Ovary (tissue), 9 donors: ENCODE results near the gene PSMB8. TPM values are rescaled to one million over a fixed set of nuclear protein-coding genes. Genes with fewer than 3 reads are reported as not detected.
"Not testable (repeated sequence)": the region's sequence is repeated elsewhere in the genome, so short reads cannot be mapped to it uniquely, and the experiment has no call there.

Source experiments
- DNase-seq, 5 donors: peaks; one replicate each; pipeline ENCODE4 v3.0.0-alpha.2; 2019 to 2020
- H3K27ac ChIP-seq, 2 donors: fragments of 200-600 bp; one replicate each; pipeline versions ENCODE4 v1.5.1 to v1.8.0; 2019 to 2022
- H3K27me3 ChIP-seq: fragments of 200-600 bp; one replicate; pipeline ENCODE4 v1.8.0; 2022
- H3K36me3 ChIP-seq: fragments of 200-600 bp; sonication (generic); one replicate; pipeline ENCODE4 v1.5.1; 2019
- H3K4me1 ChIP-seq: one replicate; pipeline ENCODE4 v1.8.1; 2013; ENCODE audit warnings: mild to moderate bottlenecking, moderate library complexity; ENCODE audit not compliant: insufficient read depth
- H3K4me3 ChIP-seq: fragments of 200-600 bp; sonication (generic); one replicate; pipeline ENCODE4 v1.5.1; 2017
- H3K9me3 ChIP-seq, 2 donors: fragments of 200-600 bp in 1 of 2; sonication (generic) in 1 of 2; one replicate each; pipeline versions ENCODE4 v1.5.1 to v1.8.1; 2013 to 2019; ENCODE audit warnings: mild to moderate bottlenecking in 1 of 2, moderate library complexity in 1 of 2
- EP300 ChIP-seq: sonication (generic); formaldehyde crosslinking; IDR thresholded peaks from one replicate; pipeline ENCODE4 v1.6.1; 2017; ENCODE audit warnings: antibody characterized with exemption
- POLR2A ChIP-seq: fragments of 450-650 bp; IDR thresholded peaks from one replicate; pipeline ENCODE4 v1.6.1; 2017; ENCODE audit warnings: antibody characterized with exemption, mild to moderate bottlenecking, moderate library complexity
- WGBS, 3 donors: extraction: QIAGEN DNeasy Blood & Tissue Kit in 1 of 3; methylation state at CpG; one replicate each; pipeline versions ENCODE4 v1.1.5 to v1.1.7; 2013 to 2017; 5-methylcytosine and 5-hydroxymethylcytosine counted together
- intact Hi-C, 4 donors: fragments of 100-400 bp; cut with DNase I; formaldehyde crosslinking; loops; one replicate each; pipeline versions ENCODE4 v1.11.0 to v1.15.1; 2022 to 2023
- polyA plus RNA-seq, 2 donors: library from polyadenylated mRNA; stranded (reverse); fragments of 200-250 nt in 1 of 2; fragments of 350-450 nt in 1 of 2; fragmentation: Illumina TruSeq in 1 of 2; extraction: RNeasy Lipid Tissue Mini Kit (QIAGEN cat#74804) in 1 of 2; gene quantifications; one replicate each; pipeline ENCODE4 v1.2.3, GENCODE V29; 2013 to 2014
- total RNA-seq, 7 donors: library from RNA; depleted of rRNA in 2 of 7; stranded (reverse); fragments of >200 nt in 2 of 7; fragmentation: NEBNext Ultra II Directional in 3 of 7; extraction: Animal tissue kit (Norgen Biotek cat#: 25700) in 3 of 7; gene quantifications; one replicate each; pipeline versions ENCODE4 v1.1.0 to v1.2.4, GENCODE V29; 2016 to 2023
- TF ChIP-seq, protein P1 (sequence below), 3 donors: fragments of 450-650 bp in 2 of 3; fragments of 200-600 bp in 1 of 3; IDR thresholded peaks; one replicate each; pipeline versions ENCODE4 v1.5.1 to v1.8.0; 2016 to 2022; ENCODE audit warnings: antibody characterized with exemption in 3 of 3, mild to moderate bottlenecking in 1 of 3
- donor health status: DM: no; HTN: no; CAD: no; lungs with moderate emphysema.
- donor health status: DM: no; HTN: no; CAD: no.
- donor health status: Bipolar disorder and iron deficiency.
- donor health status: DM: yes; HTN: yes; CAD: no.
- donor health status: DM: no; HTN: no; CAD: no.
- donor health status: DM: yes; HTN: yes; CAD: no.

PSMB8 gene
- total and polyA plus RNA-seq, 9 donors = 28.9 to 103 (median 38.0) TPM

DNA sequence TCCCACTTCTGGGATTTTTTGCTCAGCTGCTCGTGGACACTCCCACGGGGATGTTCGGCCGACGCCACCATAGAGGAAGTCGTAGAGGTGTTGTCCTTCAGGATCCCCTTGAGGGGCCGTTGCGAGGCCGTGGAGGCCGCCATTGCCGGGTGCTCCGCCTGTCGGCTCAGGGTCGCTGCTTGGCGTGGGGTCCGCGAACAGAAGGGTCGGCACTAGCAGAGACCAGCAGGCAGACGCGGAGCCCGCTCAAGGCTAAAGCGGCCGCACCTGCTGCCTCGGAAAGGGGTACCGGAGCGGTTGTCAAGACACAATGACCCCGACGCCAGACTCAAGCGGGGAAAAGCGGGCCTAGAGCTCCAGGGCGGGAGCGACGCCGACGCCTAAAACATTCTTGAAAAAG is 35.8 kb upstream of the PSMB8 start:
- Histone ChIP-seq H3K27ac (no peak overlapping the region), H3K27me3 (no peaks in the 10 kb centered on the region), H3K36me3 (no peaks in the 10 kb centered on the region), H3K4me1 (no peaks in the 10 kb centered on the region), H3K9me3 (no peaks in the 10 kb centered on the region), H3K4me3 (no peak overlapping the region)
- intact Hi-C loops = loop anchor here in 1 of 4 donors (10.0 kb wide), 1 partner anchor 55 kb away; no protein-coding TSS in a partner anchor
- no peak for DNase-seq
- TF ChIP-seq EP300 = no peak
- TF ChIP-seq POLR2A = no peak
- TF ChIP-seq, protein P1, sequence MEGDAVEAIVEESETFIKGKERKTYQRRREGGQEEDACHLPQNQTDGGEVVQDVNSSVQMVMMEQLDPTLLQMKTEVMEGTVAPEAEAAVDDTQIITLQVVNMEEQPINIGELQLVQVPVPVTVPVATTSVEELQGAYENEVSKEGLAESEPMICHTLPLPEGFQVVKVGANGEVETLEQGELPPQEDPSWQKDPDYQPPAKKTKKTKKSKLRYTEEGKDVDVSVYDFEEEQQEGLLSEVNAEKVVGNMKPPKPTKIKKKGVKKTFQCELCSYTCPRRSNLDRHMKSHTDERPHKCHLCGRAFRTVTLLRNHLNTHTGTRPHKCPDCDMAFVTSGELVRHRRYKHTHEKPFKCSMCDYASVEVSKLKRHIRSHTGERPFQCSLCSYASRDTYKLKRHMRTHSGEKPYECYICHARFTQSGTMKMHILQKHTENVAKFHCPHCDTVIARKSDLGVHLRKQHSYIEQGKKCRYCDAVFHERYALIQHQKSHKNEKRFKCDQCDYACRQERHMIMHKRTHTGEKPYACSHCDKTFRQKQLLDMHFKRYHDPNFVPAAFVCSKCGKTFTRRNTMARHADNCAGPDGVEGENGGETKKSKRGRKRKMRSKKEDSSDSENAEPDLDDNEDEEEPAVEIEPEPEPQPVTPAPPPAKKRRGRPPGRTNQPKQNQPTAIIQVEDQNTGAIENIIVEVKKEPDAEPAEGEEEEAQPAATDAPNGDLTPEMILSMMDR (IDR thresholded peaks at IDR 0.05) = no peak
- 33 to 46% (median 38%) methylated on average over 35 of the region's 35 CpGs for WGBS, 3 donors

DNA sequence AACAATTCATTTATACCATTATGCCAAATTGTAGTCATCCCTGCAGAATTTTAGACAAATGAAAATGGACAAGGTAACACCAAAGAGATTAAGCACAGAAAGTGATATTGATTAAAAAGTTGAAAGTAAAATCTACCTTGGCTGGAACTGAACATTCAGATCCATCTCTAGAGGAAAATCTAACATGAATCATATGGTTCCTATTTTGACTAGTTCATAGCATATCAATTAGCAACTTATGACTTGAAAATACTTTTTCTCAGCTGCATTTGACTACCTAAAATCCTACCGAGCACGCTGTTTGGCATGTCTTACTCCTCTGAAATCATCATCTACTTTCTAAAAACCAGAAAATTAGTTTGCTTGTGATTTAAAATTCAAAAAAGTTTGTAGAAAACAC is 32.8 kb upstream of the PSMB8 start:
- no peak overlapping the region for H3K4me3 ChIP-seq
- no peaks in the 10 kb centered on the region for H3K36me3 ChIP-seq
- 86 to 90% (median 87%) methylated on average over 2 of the region's 2 CpGs for WGBS, 3 donors
- TF ChIP-seq POLR2A (no peak), EP300 (no peak)
- TF ChIP-seq, protein P1 (IDR thresholded peaks at IDR 0.05) = no peak
- no peak for DNase-seq
- no peak overlapping the region for H3K27ac ChIP-seq
- H3K4me1 ChIP-seq = no peaks in the 10 kb centered on the region
- intact Hi-C loops = no loop called here
- H3K9me3 ChIP-seq = no peaks in the 10 kb centered on the region
- H3K27me3 ChIP-seq = no peaks in the 10 kb centered on the region

GRCh38 chr6:32873947-32874346 is 30.1 kb upstream of the PSMB8 start:
- not testable (repeated sequence) for H3K9me3 ChIP-seq, H3K27ac ChIP-seq, DNase-seq, H3K36me3 ChIP-seq, H3K27me3 ChIP-seq, H3K4me3 ChIP-seq, H3K4me1 ChIP-seq
- intact Hi-C loops = loop anchor here in 2 of 4 donors (5.0 kb wide), 1 partner anchor 37 kb away; the partner anchor contains the start of gene TAP2 (in 2 of the 2)
- 0 to 56% (median 28%) methylated on average over 1 of the region's 1 CpG for WGBS, 3 donors

- no peaks in the 10 kb centered on the region for H3K27me3 ChIP-seq
- WGBS, 3 donors = 15 to 17% (median 16%) methylated on average over 5 of the region's 5 CpGs
- H3K9me3 ChIP-seq = no peaks in the 10 kb centered on the region
- no peaks in the 10 kb centered on the region for H3K4me1 ChIP-seq
- intact Hi-C loops = no loop called here
- TF ChIP-seq, protein P1 (IDR thresholded peaks at IDR 0.05) = peak; percentile 83 to 94 (median 91)
- no peak for TF ChIP-seq EP300
- no peak overlapping the region for H3K27ac ChIP-seq
- H3K4me3 ChIP-seq = no peak overlapping the region
- no peaks in the 10 kb centered on the region for H3K36me3 ChIP-seq
- DNase-seq = peak; percentile 78 to 88 (median 86)
These were observed 24.5 kb upstream of the PSMB8 start for GRCh38 chr6:32868257-32868788.

- WGBS, 3 donors = 24 to 38% (median 26%) methylated on average over 8 of the region's 8 CpGs
- intact Hi-C loops = no loop called here
These were observed 23.9 kb upstream of the PSMB8 start for GRCh38 chr6:32867554-32868256.

More at GRCh38 chr6:32867554-32868256, 23.9 kb upstream of the PSMB8 start:
- Histone ChIP-seq H3K36me3 (no peaks in the 10 kb centered on the region), H3K4me1 (no peaks in the 10 kb centered on the region), H3K9me3 (no peaks in the 10 kb centered on the region), H3K4me3 (no peak overlapping the region), H3K27me3 (no peaks in the 10 kb centered on the region), H3K27ac (no peak overlapping the region)
- TF ChIP-seq POLR2A = no peak
- TF ChIP-seq, protein P1 (IDR thresholded peaks at IDR 0.05) = no peak
- no peak for TF ChIP-seq EP300
- no peak for DNase-seq
